Neural progenitor cell (in vitro differentiated cells): Measurements from ENCODE around the gene CAPN15. TPM values are rescaled to one million over a fixed set of nuclear protein-coding genes. Genes with fewer than 3 reads are reported as not detected.
"Not testable (repeated sequence)": the region's sequence is repeated elsewhere in the genome, so short reads cannot be mapped to it uniquely, and the experiment has no call there.

Experiments used
- DNase-seq: peaks from one replicate; pipeline ENCODE4 v3.0.0-alpha.2; 2016; ENCODE audit warnings: low spot score
- H2AFZ ChIP-seq: fragments of 200-600 bp; sonication (generic); replicated peaks from 2 replicates; pipeline ENCODE4 v1.6.1; 2016; ENCODE audit warnings: antibody characterized with exemption
- H3F3A ChIP-seq: fragments of 200-600 bp; sonication (generic); 2 replicates; pipeline ENCODE4 v1.6.1; 2016; ENCODE audit warnings: antibody characterized with exemption, low read depth
- H3K27ac ChIP-seq: fragments of 200-600 bp; sonication (generic); 2 replicates; pipeline ENCODE4 v1.5.1; 2016; ENCODE audit warnings: mild to moderate bottlenecking
- H3K27me3 ChIP-seq: fragments of 200-600 bp; sonication (generic); 2 replicates; pipeline ENCODE4 v1.6.1; 2016; ENCODE audit warnings: mild to moderate bottlenecking, moderate library complexity
- H3K36me3 ChIP-seq: fragments of 200-600 bp; sonication (generic); 2 replicates; pipeline ENCODE4 v1.5.1; 2016
- H3K4me1 ChIP-seq: fragments of 200-600 bp; sonication (generic); 2 replicates; pipeline ENCODE4 v1.6.1; 2016; ENCODE audit warnings: mixed run types
- H3K4me2 ChIP-seq: fragments of 200-600 bp; sonication (generic); 2 replicates; pipeline ENCODE4 v1.6.1; 2016
- H3K4me3 ChIP-seq: fragments of 200-600 bp; sonication (generic); 2 replicates; pipeline ENCODE4 v1.5.1; 2016
- H3K79me2 ChIP-seq: fragments of 200-600 bp; sonication (generic); 2 replicates; pipeline ENCODE4 v1.6.1; 2016; ENCODE audit warnings: low read depth
- H3K9ac ChIP-seq: fragments of 200-600 bp; sonication (generic); 2 replicates; pipeline ENCODE4 v1.6.1; 2016
- H3K9me3 ChIP-seq: fragments of 200-600 bp; sonication (generic); 2 replicates; pipeline ENCODE4 v1.5.1; 2016; ENCODE audit warnings: low read depth
- H4K20me1 ChIP-seq: fragments of 200-600 bp; sonication (generic); 2 replicates; pipeline ENCODE4 v1.6.1; 2016; ENCODE audit warnings: low read depth
- H3K27ac Mint-ChIP-seq: 3 replicates; pipeline ENCODE4 v1.8.0; 2021; ENCODE audit warnings: mixed read lengths
- H3K27me3 Mint-ChIP-seq: 2 replicates; pipeline ENCODE4 v1.8.0; 2022; ENCODE audit warnings: low read depth, mild to moderate bottlenecking, inconsistent platforms, moderate library complexity, mixed read lengths; ENCODE audit not compliant: insufficient read depth
- H3K36me3 Mint-ChIP-seq: 3 replicates; pipeline ENCODE4 v1.8.0; 2021; ENCODE audit warnings: mixed read lengths
- H3K4me1 Mint-ChIP-seq: 3 replicates; pipeline ENCODE4 v1.8.0; 2021; ENCODE audit warnings: mixed read lengths
- H3K4me3 Mint-ChIP-seq: 3 replicates; pipeline ENCODE4 v1.8.0; 2021; ENCODE audit warnings: mild to moderate bottlenecking, moderate library complexity, mixed read lengths
- H3K9me3 Mint-ChIP-seq: 3 replicates; pipeline ENCODE4 v1.8.0; 2020; ENCODE audit warnings: mixed read lengths
- CTCF ChIP-seq: fragments of 200-600 bp; sonication (generic); IDR thresholded peaks from 2 replicates; pipeline ENCODE4 v1.5.1; 2017; ENCODE audit warnings: antibody characterized with exemption, mild to moderate bottlenecking
- EZH2 ChIP-seq: fragments of 200-600 bp; sonication (generic); IDR thresholded peaks from 2 replicates; pipeline ENCODE4 v1.6.1; 2017; ENCODE audit warnings: antibody characterized with exemption, mild to moderate bottlenecking, moderate library complexity
- EZH2phosphoT487 ChIP-seq: fragments of 200-600 bp; sonication (generic); IDR thresholded peaks from 2 replicates; pipeline ENCODE4 v1.6.1; 2017; ENCODE audit warnings: antibody characterized with exemption
- total RNA-seq: library from RNA; depleted of rRNA; stranded (reverse); fragments of >200 nt; gene quantifications from 2 replicates; pipeline ENCODE4 v1.2.3, GENCODE V29; 2015; ENCODE audit warnings: low replicate concordance

CAPN15 gene
- total RNA-seq, 1 donor from 2014 or later, result 6.8 TPM

- Mint-ChIP-seq H3K4me1 (peaks cover 10% of the 10 kb centered on the region), H3K27ac (no peak overlapping the region), H3K27me3 (peaks cover 2% of the 10 kb centered on the region), H3K9me3 (no peaks in the 10 kb centered on the region), H3K36me3 (peaks cover 20% of the 10 kb centered on the region), H3K4me3 (peak overlapping the region; percentile 48)
- H3K36me3 ChIP-seq, result no peaks in the 10 kb centered on the region
- H3K9me3 ChIP-seq, result no peaks in the 10 kb centered on the region
- no peak overlapping the region for H3K4me2 ChIP-seq
- H3K4me3 ChIP-seq, result no peak overlapping the region
- H4K20me1 ChIP-seq, result peaks cover 49% of the 10 kb centered on the region
- DNase-seq, result no peak
- H3K79me2 ChIP-seq, result peaks cover 9% of the 10 kb centered on the region
- TF ChIP-seq EZH2, result no peak
- no peak for TF ChIP-seq EZH2phosphoT487
- no peak for TF ChIP-seq CTCF
- H3K27ac ChIP-seq, result no peak overlapping the region
- no peaks in the 10 kb centered on the region for H3K4me1 ChIP-seq
- no peak overlapping the region for H2AFZ ChIP-seq
- H3K9ac ChIP-seq, result no peak overlapping the region
- peaks cover 1% of the 10 kb centered on the region for H3K27me3 ChIP-seq
- no peaks in the 10 kb centered on the region for H3F3A ChIP-seq
Observed at GRCh38 chr16:596736-597060, 69.2 kb downstream of the CAPN15 start.

GRCh38 chr16:597655-598054 lies 70.1 kb downstream of the CAPN15 start:
- not testable (repeated sequence) for H3K4me1 ChIP-seq, H3K9me3 ChIP-seq, H3K27me3 Mint-ChIP-seq, H3K4me2 ChIP-seq, H3F3A ChIP-seq, H3K9ac ChIP-seq, H3K79me2 ChIP-seq, H3K9me3 Mint-ChIP-seq, H3K27ac Mint-ChIP-seq, DNase-seq, H3K4me3 ChIP-seq, H2AFZ ChIP-seq, H3K27me3 ChIP-seq, H3K36me3 ChIP-seq, H3K4me1 Mint-ChIP-seq, H3K27ac ChIP-seq, H3K4me3 Mint-ChIP-seq
- H3K36me3 Mint-ChIP-seq, result peaks cover 21% of the 10 kb centered on the region
- H4K20me1 ChIP-seq, result peaks cover 39% of the 10 kb centered on the region

- H3K9me3 Mint-ChIP-seq, result peaks cover 6% of the 10 kb centered on the region
- Histone ChIP-seq H3K79me2 (no peaks in the 10 kb centered on the region), H3F3A (no peaks in the 10 kb centered on the region)
Observed at GRCh38 chr16:598823-599739, 71.6 kb downstream of the CAPN15 start.

More at GRCh38 chr16:598823-599739, 71.6 kb downstream of the CAPN15 start:
- Histone ChIP-seq H3K27me3 (no peaks in the 10 kb centered on the region), H3K36me3 (no peaks in the 10 kb centered on the region), H3K9ac (no peak overlapping the region), H3K4me1 (no peaks in the 10 kb centered on the region), H4K20me1 (peaks cover 26% of the 10 kb centered on the region), H2AFZ (no peak overlapping the region), H3K9me3 (no peaks in the 10 kb centered on the region), H3K27ac (no peak overlapping the region), H3K4me2 (no peak overlapping the region), H3K4me3 (no peak overlapping the region)
- H3K27ac Mint-ChIP-seq, result no peak overlapping the region
- H3K4me3 Mint-ChIP-seq, result no peak overlapping the region
- H3K27me3 Mint-ChIP-seq, result peaks cover 2% of the 10 kb centered on the region
- no peak for DNase-seq
- no peak for TF ChIP-seq EZH2phosphoT487
- TF ChIP-seq EZH2, result no peak
- no peak for TF ChIP-seq CTCF
- peaks cover 31% of the 10 kb centered on the region for H3K36me3 Mint-ChIP-seq
- peaks cover 6% of the 10 kb centered on the region for H3K4me1 Mint-ChIP-seq
